ENCODE data around the gene TSPYL4.

DNA sequence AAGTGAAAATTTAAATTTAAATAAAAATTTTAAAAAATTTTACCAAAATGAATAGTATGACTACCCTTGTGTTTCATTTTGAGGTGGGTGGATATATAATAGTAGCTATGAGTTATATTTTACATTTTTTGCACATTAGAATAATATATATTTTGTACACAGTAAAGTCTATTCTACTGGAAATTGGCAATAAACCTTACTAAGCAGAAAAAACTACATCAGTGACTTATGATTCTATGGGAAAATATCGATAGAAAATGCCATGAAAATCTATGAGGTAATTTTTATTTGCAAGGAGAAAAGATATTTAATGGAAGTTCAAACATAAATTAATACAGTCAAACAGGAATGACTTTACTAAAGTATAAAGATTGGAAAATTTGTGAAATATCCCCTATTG, 2.8 kb upstream of the TSPYL4 start:
- TF ChIP-seq EZH2phosphoT487 (IDR thresholded peaks at IDR 0.05; ENCODE audit: borderline replicate concordance) = no peak
- TF ChIP-seq, protein P1, sequence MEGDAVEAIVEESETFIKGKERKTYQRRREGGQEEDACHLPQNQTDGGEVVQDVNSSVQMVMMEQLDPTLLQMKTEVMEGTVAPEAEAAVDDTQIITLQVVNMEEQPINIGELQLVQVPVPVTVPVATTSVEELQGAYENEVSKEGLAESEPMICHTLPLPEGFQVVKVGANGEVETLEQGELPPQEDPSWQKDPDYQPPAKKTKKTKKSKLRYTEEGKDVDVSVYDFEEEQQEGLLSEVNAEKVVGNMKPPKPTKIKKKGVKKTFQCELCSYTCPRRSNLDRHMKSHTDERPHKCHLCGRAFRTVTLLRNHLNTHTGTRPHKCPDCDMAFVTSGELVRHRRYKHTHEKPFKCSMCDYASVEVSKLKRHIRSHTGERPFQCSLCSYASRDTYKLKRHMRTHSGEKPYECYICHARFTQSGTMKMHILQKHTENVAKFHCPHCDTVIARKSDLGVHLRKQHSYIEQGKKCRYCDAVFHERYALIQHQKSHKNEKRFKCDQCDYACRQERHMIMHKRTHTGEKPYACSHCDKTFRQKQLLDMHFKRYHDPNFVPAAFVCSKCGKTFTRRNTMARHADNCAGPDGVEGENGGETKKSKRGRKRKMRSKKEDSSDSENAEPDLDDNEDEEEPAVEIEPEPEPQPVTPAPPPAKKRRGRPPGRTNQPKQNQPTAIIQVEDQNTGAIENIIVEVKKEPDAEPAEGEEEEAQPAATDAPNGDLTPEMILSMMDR (conservative IDR thresholded peaks at IDR 0.05; ENCODE audit: low read length) = no peak

All from Loucy (cell line).